Measurements from ENCODE around the gene IFI44. TPM values are rescaled to one million over a fixed set of nuclear protein-coding genes. Genes with fewer than 3 reads are reported as not detected.

IFI44 gene
- total and polyA plus RNA-seq, 9 of the 15 experiments (the other 6 are each of a cell fraction or from before 2014, with no cell fraction given), result 0.11 TPM; not detected in 8

DNA sequence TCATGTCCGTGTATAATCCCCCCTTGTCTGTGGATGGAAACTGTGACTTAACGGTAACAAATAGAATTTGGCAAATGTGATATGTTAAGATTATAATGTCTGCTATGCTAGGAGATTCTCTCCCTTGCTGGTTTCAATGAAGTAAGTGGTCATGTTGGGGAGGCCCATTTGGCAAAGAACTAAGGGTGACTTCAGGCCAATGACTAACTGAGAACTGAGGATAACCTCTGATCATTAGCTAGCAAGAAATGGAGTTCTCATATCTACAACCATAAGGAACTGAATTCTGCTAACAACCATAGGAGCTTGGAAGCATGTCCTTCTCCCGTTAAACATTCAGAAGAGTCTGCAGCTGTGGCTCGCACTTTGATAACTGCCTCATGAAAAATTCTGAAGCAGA is 27.1 kb upstream of the IFI44 start:
- H4K20me1 ChIP-seq (replicated peaks; ENCODE audit: control insufficient read depth, insufficient read depth, low read length), result no peaks in the 10 kb centered on the region
- no peaks in the 10 kb centered on the region for H3K9me1 ChIP-seq (ENCODE audit: control insufficient read depth, insufficient read depth, low read length)
- no peak overlapping the region for H2AFZ ChIP-seq (ENCODE audit: low read depth, low read length)
- no peaks in the 10 kb centered on the region for H3K4me1 ChIP-seq (replicated peaks in 1 of 2; ENCODE audit: control insufficient read depth in 2 of 2, insufficient read depth in 2 of 2, low read length in 2 of 2)
- no peak overlapping the region for H3K9ac ChIP-seq (ENCODE audit: insufficient read depth in 1 of 2, low read depth in 2 of 2, low read length in 2 of 2)
- ChIA-PET CTCF (ENCODE audit: low intra/inter-chr PET ratio) (no interaction called here), POLR2A (no interaction called here)
- FAIRE-seq (no peak), DNase-seq (ENCODE audit: extremely low read depth in 1 of 4, low spot score in 3 of 4) (no peak), ATAC-seq (no peak)
- H3K79me2 ChIP-seq (ENCODE audit: control insufficient read depth, insufficient read depth, low read length), result no peaks in the 10 kb centered on the region
- H3K9me3 ChIP-seq (replicated peaks; ENCODE audit: control insufficient read depth, insufficient read depth, low read depth, low read length), result no peaks in the 10 kb centered on the region
- H3K27ac ChIP-seq (ENCODE audit: extremely low read depth, low read depth, low read length), result no peak overlapping the region
- no peaks in the 10 kb centered on the region for H3K36me3 ChIP-seq (ENCODE audit: control insufficient read depth, insufficient read depth, low read length)
- H3K4me3 ChIP-seq, result no peak overlapping the region
- in situ Hi-C loops (cut with MboI), result no loop called here
- BruUV-seq (replicated peaks), result no TSS peak
- H3K4me2 ChIP-seq (ENCODE audit: insufficient read depth, low read length), result no peak overlapping the region
- 0% methylated on average over 4 of the region's 4 CpGs for WGBS (ENCODE audit: insufficient coverage, low coverage, missing lambda C conversion rate)
- intact Hi-C loops (cut with micrococcal nuclease), result no loop called here
- no peaks in the 10 kb centered on the region for H3K27me3 ChIP-seq (ENCODE audit: control insufficient read depth in 2 of 2, insufficient read depth in 2 of 2, low read length in 2 of 2)
- TF ChIP-seq ZC3H4 (CRISPR knock-in tag; IDR thresholded peaks at IDR 0.05; ENCODE audit: borderline replicate concordance), result no peak
- TF ChIP-seq, protein P1, sequence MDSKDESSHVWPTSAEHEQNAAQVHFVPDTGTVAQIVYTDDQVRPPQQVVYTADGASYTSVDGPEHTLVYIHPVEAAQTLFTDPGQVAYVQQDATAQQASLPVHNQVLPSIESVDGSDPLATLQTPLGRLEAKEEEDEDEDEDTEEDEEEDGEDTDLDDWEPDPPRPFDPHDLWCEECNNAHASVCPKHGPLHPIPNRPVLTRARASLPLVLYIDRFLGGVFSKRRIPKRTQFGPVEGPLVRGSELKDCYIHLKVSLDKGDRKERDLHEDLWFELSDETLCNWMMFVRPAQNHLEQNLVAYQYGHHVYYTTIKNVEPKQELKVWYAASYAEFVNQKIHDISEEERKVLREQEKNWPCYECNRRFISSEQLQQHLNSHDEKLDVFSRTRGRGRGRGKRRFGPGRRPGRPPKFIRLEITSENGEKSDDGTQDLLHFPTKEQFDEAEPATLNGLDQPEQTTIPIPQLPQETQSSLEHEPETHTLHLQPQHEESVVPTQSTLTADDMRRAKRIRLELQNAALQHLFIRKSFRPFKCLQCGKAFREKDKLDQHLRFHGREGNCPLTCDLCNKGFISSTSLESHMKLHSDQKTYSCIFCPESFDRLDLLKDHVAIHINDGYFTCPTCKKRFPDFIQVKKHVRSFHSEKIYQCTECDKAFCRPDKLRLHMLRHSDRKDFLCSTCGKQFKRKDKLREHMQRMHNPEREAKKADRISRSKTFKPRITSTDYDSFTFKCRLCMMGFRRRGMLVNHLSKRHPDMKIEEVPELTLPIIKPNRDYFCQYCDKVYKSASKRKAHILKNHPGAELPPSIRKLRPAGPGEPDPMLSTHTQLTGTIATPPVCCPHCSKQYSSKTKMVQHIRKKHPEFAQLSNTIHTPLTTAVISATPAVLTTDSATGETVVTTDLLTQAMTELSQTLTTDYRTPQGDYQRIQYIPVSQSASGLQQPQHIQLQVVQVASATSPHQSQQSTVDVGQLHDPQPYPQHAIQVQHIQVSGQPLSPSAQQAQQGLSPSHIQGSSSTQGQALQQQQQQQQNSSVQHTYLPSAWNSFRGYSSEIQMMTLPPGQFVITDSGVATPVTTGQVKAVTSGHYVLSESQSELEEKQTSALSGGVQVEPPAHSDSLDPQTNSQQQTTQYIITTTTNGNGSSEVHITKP (IDR thresholded peaks at IDR 0.05; ENCODE audit: partially characterized antibody), result no peak

DNA sequence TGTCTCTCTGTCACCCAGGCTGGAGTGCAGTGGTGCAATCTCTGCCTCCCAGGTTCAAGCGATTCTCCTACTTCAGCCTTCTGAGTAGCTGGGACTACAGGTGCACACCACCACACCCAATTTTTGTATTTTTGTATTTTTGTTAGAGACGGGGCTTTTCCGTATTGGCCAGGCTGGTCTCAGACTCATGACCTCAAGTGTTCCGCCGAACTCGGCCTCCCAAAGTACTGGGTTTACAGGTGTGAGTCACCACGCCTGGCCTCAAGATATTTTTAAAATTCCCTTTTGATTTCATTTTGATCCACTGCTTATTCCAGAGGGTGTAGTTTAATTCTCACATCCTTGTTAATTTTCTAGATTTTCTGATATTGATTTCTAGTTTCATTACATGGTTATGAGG is 25.6 kb upstream of the IFI44 start:
- DNase-seq (ENCODE audit: extremely low read depth in 1 of 4, low spot score in 3 of 4), result no peak
- H3K36me3 ChIP-seq (ENCODE audit: control insufficient read depth, insufficient read depth, low read length), result no peaks in the 10 kb centered on the region
- no peak overlapping the region for H2AFZ ChIP-seq (ENCODE audit: low read depth, low read length)
- H3K4me2 ChIP-seq (ENCODE audit: insufficient read depth, low read length), result no peak overlapping the region
- CTCF ChIA-PET (ENCODE audit: low intra/inter-chr PET ratio), result no interaction called here
- WGBS (ENCODE audit: insufficient coverage, low coverage, missing lambda C conversion rate), result 0% methylated on average over 7 of the region's 7 CpGs
- H3K9ac ChIP-seq (ENCODE audit: insufficient read depth in 1 of 2, low read depth in 2 of 2, low read length in 2 of 2), result no peak overlapping the region
- H3K27ac ChIP-seq (ENCODE audit: extremely low read depth, low read depth, low read length), result no peak overlapping the region
- no peak for ATAC-seq
- BruUV-seq (replicated peaks), result no TSS peak
- no peaks in the 10 kb centered on the region for H3K9me1 ChIP-seq (ENCODE audit: control insufficient read depth, insufficient read depth, low read length)
- no peaks in the 10 kb centered on the region for H4K20me1 ChIP-seq (replicated peaks; ENCODE audit: control insufficient read depth, insufficient read depth, low read length)
- no peaks in the 10 kb centered on the region for H3K4me1 ChIP-seq (replicated peaks in 1 of 2; ENCODE audit: control insufficient read depth in 2 of 2, insufficient read depth in 2 of 2, low read length in 2 of 2)
- no peak overlapping the region for H3K4me3 ChIP-seq
- H3K9me3 ChIP-seq (replicated peaks; ENCODE audit: control insufficient read depth, insufficient read depth, low read depth, low read length), result no peaks in the 10 kb centered on the region
- intact Hi-C loops (cut with micrococcal nuclease) (no loop called here), in situ Hi-C loops (cut with MboI) (no loop called here)
- no peak for FAIRE-seq
- no peaks in the 10 kb centered on the region for H3K27me3 ChIP-seq (ENCODE audit: control insufficient read depth in 2 of 2, insufficient read depth in 2 of 2, low read length in 2 of 2)
- no peaks in the 10 kb centered on the region for H3K79me2 ChIP-seq (ENCODE audit: control insufficient read depth, insufficient read depth, low read length)
- POLR2A ChIA-PET, result no interaction called here
- no peak for TF ChIP-seq MTA2 (IDR thresholded peaks at IDR 0.05; ENCODE audit: low read depth)
- TF ChIP-seq ZNF586 (CRISPR knock-in tag; conservative IDR thresholded peaks at IDR 0.05), result no peak
- TF ChIP-seq PTRF (tag; IDR thresholded peaks at IDR 0.05), result no peak
- no peak for TF ChIP-seq FOSL1 (tag; conservative IDR thresholded peaks at IDR 0.05)
- TF ChIP-seq DNMT1 (IDR thresholded peaks at IDR 0.05), result no peak
- no peak for TF ChIP-seq WHSC1 (IDR thresholded peaks at IDR 0.05; ENCODE audit: low read length)
- TF ChIP-seq SREBF2 (CRISPR knock-in tag; IDR thresholded peaks at IDR 0.05), result no peak
- TF ChIP-seq, protein P2, sequence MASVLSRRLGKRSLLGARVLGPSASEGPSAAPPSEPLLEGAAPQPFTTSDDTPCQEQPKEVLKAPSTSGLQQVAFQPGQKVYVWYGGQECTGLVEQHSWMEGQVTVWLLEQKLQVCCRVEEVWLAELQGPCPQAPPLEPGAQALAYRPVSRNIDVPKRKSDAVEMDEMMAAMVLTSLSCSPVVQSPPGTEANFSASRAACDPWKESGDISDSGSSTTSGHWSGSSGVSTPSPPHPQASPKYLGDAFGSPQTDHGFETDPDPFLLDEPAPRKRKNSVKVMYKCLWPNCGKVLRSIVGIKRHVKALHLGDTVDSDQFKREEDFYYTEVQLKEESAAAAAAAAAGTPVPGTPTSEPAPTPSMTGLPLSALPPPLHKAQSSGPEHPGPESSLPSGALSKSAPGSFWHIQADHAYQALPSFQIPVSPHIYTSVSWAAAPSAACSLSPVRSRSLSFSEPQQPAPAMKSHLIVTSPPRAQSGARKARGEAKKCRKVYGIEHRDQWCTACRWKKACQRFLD (CRISPR knock-in tag; IDR thresholded peaks at IDR 0.05), result no peak
- no peak for TF ChIP-seq TCF7 (IDR thresholded peaks at IDR 0.05; ENCODE audit: borderline replicate concordance)
- no peak for TF ChIP-seq ERF (CRISPR knock-in tag; IDR thresholded peaks at IDR 0.05)
- no peak for TF ChIP-seq KLF16 (IDR thresholded peaks at IDR 0.05)
- TF ChIP-seq NFE2 (IDR thresholded peaks at IDR 0.05; ENCODE audit: low read depth), result no peak

Data from K562 (cell line).